ENCODE measurements around the gene RMND5A. TPM values are rescaled to one million over a fixed set of nuclear protein-coding genes. Genes with fewer than 3 reads are reported as not detected.
"Not testable (repeated sequence)": the region's sequence is repeated elsewhere in the genome, so short reads cannot be mapped to it uniquely, and the experiment has no call there.

Gene RMND5A
- total and polyA plus RNA-seq, 7 experiments from 2014 or later, result 13.0 to 42.5 (median 28.9) TPM

DNA sequence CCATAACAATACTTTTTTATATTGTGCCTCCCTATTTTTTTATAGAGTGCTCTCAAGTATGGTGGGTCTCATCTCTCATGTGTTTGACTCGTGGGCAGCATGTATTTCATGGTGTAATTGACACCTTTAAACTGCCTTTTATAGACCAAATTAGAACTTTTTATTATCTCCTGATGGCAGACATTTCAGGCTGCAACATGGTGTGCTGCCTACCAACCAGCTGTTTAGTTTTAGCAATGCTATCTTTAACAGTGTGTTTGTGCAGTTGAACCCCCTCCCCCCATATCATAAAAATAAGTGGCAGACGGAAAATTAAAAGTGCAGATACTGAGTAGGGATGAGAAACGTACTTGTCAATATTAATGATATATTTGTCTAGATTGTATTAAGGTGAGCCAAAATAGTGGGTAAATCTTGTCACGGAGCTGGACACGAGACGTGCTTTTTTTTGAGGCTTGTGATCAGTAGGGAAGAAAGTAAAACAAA is 12.0 kb downstream of the RMND5A start:
- H3K27me3 Mint-ChIP-seq; H3K36me3 ChIP-seq (ENCODE audit: control insufficient read depth in 2 of 3, insufficient read depth in 3 of 3, low read length in 3 of 3); DNase-seq; H3K9me3 ChIP-seq (ENCODE audit: control insufficient read depth in 2 of 3, low read length in 3 of 3); H3K27me3 ChIP-seq (ENCODE audit: control insufficient read depth in 2 of 2, insufficient read depth in 2 of 2, low read length in 2 of 2); H3K36me3 Mint-ChIP-seq; intact Hi-C loops (cut with micrococcal nuclease); H3K4me1 ChIP-seq (ENCODE audit: control insufficient read depth in 2 of 2, insufficient read depth in 2 of 2, low read length in 2 of 2); H3K9me3 Mint-ChIP-seq; CTCF ChIA-PET; H3K27ac Mint-ChIP-seq; H3K4me3 ChIP-seq (ENCODE audit: low read length); POLR2A ChIA-PET; ATAC-seq; H3K27ac ChIP-seq (ENCODE audit: low read depth, low read length): not testable (repeated sequence)
- Mint-ChIP-seq H3K4me3 (peak overlapping the region in 2 of 10 donors; percentile 7 to 56), H3K4me1 (peaks cover 6 to 16% (median 10%) of the 10 kb centered on the region in 7 donors)

DNA sequence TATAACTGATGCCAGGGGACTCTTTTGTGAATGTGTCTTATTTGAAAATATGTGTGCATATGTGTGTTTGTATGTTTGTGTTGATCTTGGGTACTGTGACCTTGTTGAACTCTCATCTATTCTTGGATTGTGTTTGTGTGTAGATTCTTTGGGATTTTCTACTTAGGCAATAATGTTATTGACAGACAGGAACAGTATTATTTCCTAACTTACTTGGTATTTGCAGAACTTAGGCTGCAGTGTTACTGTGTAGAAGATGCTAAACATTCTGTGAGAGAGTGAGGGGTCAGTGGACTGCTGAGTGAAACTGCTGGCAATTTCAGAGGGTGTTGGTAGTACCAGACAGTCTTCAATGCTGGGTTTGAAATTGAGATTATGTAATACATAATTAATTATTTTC is 12.7 kb downstream of the RMND5A start:
- H3K27me3 Mint-ChIP-seq; H3K27ac ChIP-seq (ENCODE audit: low read depth, low read length); H3K36me3 ChIP-seq (ENCODE audit: control insufficient read depth in 2 of 3, insufficient read depth in 3 of 3, low read length in 3 of 3); intact Hi-C loops (cut with micrococcal nuclease); H3K27ac Mint-ChIP-seq; H3K36me3 Mint-ChIP-seq; ATAC-seq; DNase-seq; POLR2A ChIA-PET; H3K9me3 ChIP-seq (ENCODE audit: control insufficient read depth in 2 of 3, low read length in 3 of 3); H3K4me3 ChIP-seq (ENCODE audit: low read length); CTCF ChIA-PET; H3K4me1 ChIP-seq (ENCODE audit: control insufficient read depth in 2 of 2, insufficient read depth in 2 of 2, low read length in 2 of 2); H3K4me3 Mint-ChIP-seq; H3K27me3 ChIP-seq (ENCODE audit: control insufficient read depth in 2 of 2, insufficient read depth in 2 of 2, low read length in 2 of 2); H3K9me3 Mint-ChIP-seq: not testable (repeated sequence)
- H3K4me1 Mint-ChIP-seq, result peaks cover 6 to 16% (median 10%) of the 10 kb centered on the region in 7 donors

DNA sequence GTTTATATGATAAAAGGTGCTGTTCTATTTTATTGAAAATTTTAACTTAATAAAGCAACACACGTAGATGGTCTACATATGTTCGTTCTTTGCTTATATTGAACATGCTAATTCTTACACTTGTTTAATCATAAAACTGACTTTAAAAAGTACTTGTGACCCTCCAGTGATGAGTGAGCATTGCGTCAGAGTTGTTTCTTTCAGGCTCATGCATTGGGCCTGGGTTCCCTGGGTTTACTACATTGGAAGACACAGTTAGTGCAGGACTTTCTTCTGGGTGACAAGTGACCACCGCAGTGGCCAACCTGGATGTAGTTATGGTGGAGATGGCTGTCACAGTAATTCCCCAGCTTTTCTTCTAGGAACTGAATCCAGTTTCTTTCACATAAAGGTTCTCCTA is 13.4 kb downstream of the RMND5A start:
- H3K27me3 ChIP-seq (ENCODE audit: control insufficient read depth in 2 of 2, insufficient read depth in 2 of 2, low read length in 2 of 2); H3K4me1 ChIP-seq (ENCODE audit: control insufficient read depth in 2 of 2, insufficient read depth in 2 of 2, low read length in 2 of 2); H3K36me3 ChIP-seq (ENCODE audit: control insufficient read depth in 2 of 3, insufficient read depth in 3 of 3, low read length in 3 of 3); DNase-seq; H3K9me3 ChIP-seq (ENCODE audit: control insufficient read depth in 2 of 3, low read length in 3 of 3); H3K9me3 Mint-ChIP-seq; H3K4me3 Mint-ChIP-seq; intact Hi-C loops (cut with micrococcal nuclease); H3K27ac Mint-ChIP-seq; H3K36me3 Mint-ChIP-seq; ATAC-seq; POLR2A ChIA-PET; H3K27ac ChIP-seq (ENCODE audit: low read depth, low read length); CTCF ChIA-PET; H3K27me3 Mint-ChIP-seq; H3K4me3 ChIP-seq (ENCODE audit: low read length): not testable (repeated sequence)
- H3K4me1 Mint-ChIP-seq, result peaks cover 6 to 16% (median 10%) of the 10 kb centered on the region in 7 donors

DNA sequence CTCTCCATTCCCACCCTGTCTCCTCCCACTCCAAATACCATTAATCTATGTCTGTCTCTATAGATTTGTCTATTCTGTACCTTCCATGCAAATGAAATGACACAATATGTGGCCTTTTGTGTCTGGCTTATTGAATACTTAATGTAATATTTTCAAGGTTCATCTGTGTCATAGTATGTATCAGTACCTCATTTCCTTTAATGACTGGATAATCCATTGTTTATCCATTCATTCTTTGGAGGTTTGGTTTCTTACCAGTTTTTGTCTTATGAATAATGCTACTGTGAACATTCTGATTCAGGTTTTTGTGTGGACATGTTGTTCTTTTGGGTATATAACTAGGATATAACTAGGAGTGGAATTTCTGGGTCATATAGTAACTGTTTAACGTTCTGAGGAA is 14.8 kb downstream of the RMND5A start:
- CTCF ChIA-PET; H3K4me1 Mint-ChIP-seq; POLR2A ChIA-PET; H3K36me3 ChIP-seq (ENCODE audit: control insufficient read depth in 2 of 3, insufficient read depth in 3 of 3, low read length in 3 of 3); H3K4me3 Mint-ChIP-seq; H3K9me3 Mint-ChIP-seq; H3K27ac ChIP-seq (ENCODE audit: low read depth, low read length); DNase-seq; H3K4me3 ChIP-seq (ENCODE audit: low read length); ATAC-seq; H3K27me3 ChIP-seq (ENCODE audit: control insufficient read depth in 2 of 2, insufficient read depth in 2 of 2, low read length in 2 of 2); H3K36me3 Mint-ChIP-seq; H3K9me3 ChIP-seq (ENCODE audit: control insufficient read depth in 2 of 3, low read length in 3 of 3); H3K27me3 Mint-ChIP-seq; H3K27ac Mint-ChIP-seq; H3K4me1 ChIP-seq (ENCODE audit: control insufficient read depth in 2 of 2, insufficient read depth in 2 of 2, low read length in 2 of 2); intact Hi-C loops (cut with micrococcal nuclease): not testable (repeated sequence)

DNA sequence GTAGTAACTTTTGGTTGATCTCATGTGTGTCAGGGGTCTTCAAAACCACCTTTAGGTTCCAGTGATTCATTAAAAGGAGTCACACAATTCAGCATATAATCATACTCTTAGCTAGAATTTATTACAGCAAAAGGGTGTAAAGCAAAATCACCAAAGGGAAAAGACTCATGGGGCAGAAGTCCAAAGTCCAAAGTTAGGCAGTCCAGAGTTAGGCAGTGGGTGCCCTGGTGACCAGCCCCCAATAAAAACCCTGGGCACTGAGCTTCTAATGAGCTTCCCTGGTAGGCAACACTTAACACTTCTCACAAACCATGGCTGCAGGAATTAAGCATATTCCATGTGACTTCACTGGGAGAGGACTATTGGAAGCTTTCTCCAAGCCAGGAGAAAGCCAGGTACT is 19.4 kb downstream of the RMND5A start:
- H3K9me3 ChIP-seq (ENCODE audit: control insufficient read depth in 2 of 3, low read length in 3 of 3); H3K27ac Mint-ChIP-seq; H3K9me3 Mint-ChIP-seq; H3K4me1 ChIP-seq (ENCODE audit: control insufficient read depth in 2 of 2, insufficient read depth in 2 of 2, low read length in 2 of 2); H3K4me3 Mint-ChIP-seq; ATAC-seq; POLR2A ChIA-PET; H3K27me3 Mint-ChIP-seq; H3K36me3 ChIP-seq (ENCODE audit: control insufficient read depth in 2 of 3, insufficient read depth in 3 of 3, low read length in 3 of 3); CTCF ChIA-PET; H3K27ac ChIP-seq (ENCODE audit: low read depth, low read length); H3K27me3 ChIP-seq (ENCODE audit: control insufficient read depth in 2 of 2, insufficient read depth in 2 of 2, low read length in 2 of 2); DNase-seq; H3K4me3 ChIP-seq (ENCODE audit: low read length); intact Hi-C loops (cut with micrococcal nuclease): not testable (repeated sequence)
- Mint-ChIP-seq H3K36me3 (peaks cover 0 to 16% (median 4%) of the 10 kb centered on the region in 5 donors), H3K4me1 (peaks cover under 1 to 17% (median 9%) of the 10 kb centered on the region in 7 donors)

DNA sequence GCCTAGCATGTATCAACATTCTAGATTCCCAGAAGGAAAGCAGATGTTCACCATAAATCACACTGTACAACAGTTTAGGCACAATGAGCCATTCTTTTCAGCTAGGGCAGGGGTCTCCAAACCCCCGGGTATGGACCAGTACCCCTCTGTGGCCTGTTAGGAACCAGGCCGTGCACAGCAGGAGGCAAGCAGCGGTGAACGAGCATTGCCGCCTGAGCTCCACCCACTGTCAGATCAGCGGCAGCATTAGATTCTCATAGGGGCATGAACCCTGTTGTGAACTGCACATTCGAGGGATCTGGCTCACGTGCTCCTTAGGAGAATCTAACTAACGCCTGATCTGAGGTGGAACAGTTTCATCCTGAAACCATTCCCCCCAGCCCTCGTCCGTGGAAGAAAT is 19.8 kb downstream of the RMND5A start:
- H3K4me3 Mint-ChIP-seq; H3K4me3 ChIP-seq (ENCODE audit: low read length); H3K9me3 Mint-ChIP-seq; POLR2A ChIA-PET; H3K36me3 ChIP-seq (ENCODE audit: control insufficient read depth in 2 of 3, insufficient read depth in 3 of 3, low read length in 3 of 3); H3K27me3 Mint-ChIP-seq; H3K27ac ChIP-seq (ENCODE audit: low read depth, low read length); H3K4me1 ChIP-seq (ENCODE audit: control insufficient read depth in 2 of 2, insufficient read depth in 2 of 2, low read length in 2 of 2); intact Hi-C loops (cut with micrococcal nuclease); H3K9me3 ChIP-seq (ENCODE audit: control insufficient read depth in 2 of 3, low read length in 3 of 3); DNase-seq; H3K27ac Mint-ChIP-seq; ATAC-seq; H3K27me3 ChIP-seq (ENCODE audit: control insufficient read depth in 2 of 2, insufficient read depth in 2 of 2, low read length in 2 of 2); CTCF ChIA-PET: not testable (repeated sequence)
- Mint-ChIP-seq H3K4me1 (peaks cover 5 to 20% (median 13%) of the 10 kb centered on the region in 7 donors), H3K36me3 (peaks cover 0 to 16% (median 4%) of the 10 kb centered on the region in 5 donors)

DNA sequence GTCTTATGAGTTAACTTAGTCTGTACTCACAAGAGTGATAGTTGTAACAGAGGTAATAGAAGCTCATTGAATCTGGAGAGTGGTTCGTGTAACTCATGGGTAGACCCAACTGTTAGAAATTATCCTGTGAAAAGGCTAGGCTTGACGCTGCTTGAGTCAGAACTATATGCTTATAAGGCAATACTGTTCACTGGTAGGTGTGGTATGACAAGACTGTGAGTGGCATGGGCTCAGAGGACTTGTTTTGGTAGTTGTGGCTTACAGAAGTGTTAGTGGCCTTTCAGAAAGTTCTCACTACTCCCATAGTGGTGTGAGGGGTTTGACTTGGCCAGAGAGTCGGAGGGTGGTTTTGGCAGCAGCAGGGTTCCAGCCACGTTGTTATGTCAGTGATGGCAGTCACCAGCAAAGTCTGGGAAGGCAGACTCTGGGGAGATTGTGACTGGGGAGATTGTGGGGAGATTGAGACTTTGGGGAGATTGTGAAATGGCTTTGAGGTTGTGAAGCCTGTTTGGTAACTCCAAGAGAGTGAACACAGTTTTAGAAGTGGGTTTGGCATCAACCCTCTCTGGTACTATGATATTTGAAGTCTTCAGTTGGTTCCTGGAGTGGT is 21.9 kb downstream of the RMND5A start:
- H3K27ac ChIP-seq (ENCODE audit: low read depth, low read length); H3K4me3 ChIP-seq (ENCODE audit: low read length); H3K27me3 ChIP-seq (ENCODE audit: control insufficient read depth in 2 of 2, insufficient read depth in 2 of 2, low read length in 2 of 2); CTCF ChIA-PET; DNase-seq; POLR2A ChIA-PET; H3K36me3 ChIP-seq (ENCODE audit: control insufficient read depth in 2 of 3, insufficient read depth in 3 of 3, low read length in 3 of 3); H3K9me3 ChIP-seq (ENCODE audit: control insufficient read depth in 2 of 3, low read length in 3 of 3); H3K4me1 ChIP-seq (ENCODE audit: control insufficient read depth in 2 of 2, insufficient read depth in 2 of 2, low read length in 2 of 2); H3K4me3 Mint-ChIP-seq; H3K9me3 Mint-ChIP-seq; H3K27me3 Mint-ChIP-seq; intact Hi-C loops (cut with micrococcal nuclease): not testable (repeated sequence)
- ATAC-seq, result peak; percentile 74
- peaks cover 3 to 28% (median 7%) of the 10 kb centered on the region in 5 donors for H3K36me3 Mint-ChIP-seq
- peaks cover 12 to 41% (median 31%) of the 10 kb centered on the region in 7 donors for H3K4me1 Mint-ChIP-seq
- peak overlapping the region in 3 of 9 donors; percentile 24 to 58 (median 28) for H3K27ac Mint-ChIP-seq
